Measurements from ENCODE around the gene CASQ2. TPM values are rescaled to one million over a fixed set of nuclear protein-coding genes. Genes with fewer than 3 reads are reported as not detected.
"Not testable (repeated sequence)": the region's sequence is repeated elsewhere in the genome, so short reads cannot be mapped to it uniquely, and the experiment has no call there.

The CASQ2 gene
- polyA plus RNA-seq, 1 donor from 2014 or later, result not detected

DNA sequence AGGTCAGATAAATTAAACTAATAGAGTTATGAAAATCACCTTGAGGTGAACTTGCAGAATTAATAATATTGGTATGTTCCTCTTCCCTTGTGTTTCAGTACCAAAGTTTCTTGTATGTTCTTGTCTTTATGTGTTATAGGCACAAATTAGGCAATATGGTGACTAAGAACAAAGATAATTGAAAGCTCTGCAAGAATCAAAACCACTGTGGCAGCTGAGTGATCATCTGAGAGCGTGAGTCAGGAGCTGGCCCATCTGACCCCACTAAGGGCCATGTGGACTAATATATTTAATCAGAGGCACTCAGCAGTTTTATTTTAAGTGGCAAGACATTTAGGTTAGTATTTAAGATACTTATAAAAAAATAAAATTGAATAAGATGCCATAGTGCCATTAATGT lies 12.8 kb upstream of the CASQ2 start:
- no peak overlapping the region for H3K9ac ChIP-seq (ENCODE audit: low read length)
- H3K79me2 ChIP-seq (replicated peaks; ENCODE audit: insufficient read depth, low read length), result no peaks in the 10 kb centered on the region
- H2AFZ ChIP-seq (ENCODE audit: low read depth, low read length), result no peak overlapping the region
- H4K20me1 ChIP-seq (ENCODE audit: insufficient read depth), result no peaks in the 10 kb centered on the region
- H3K36me3 ChIP-seq (ENCODE audit: insufficient read depth, low read length), result no peaks in the 10 kb centered on the region
- H3F3A ChIP-seq (ENCODE audit: insufficient read depth, low read length, poor library complexity, severe bottlenecking), result no peaks in the 10 kb centered on the region
- TF ChIP-seq RAD21 (conservative IDR thresholded peaks at IDR 0.05) (no peak), REST (IDR thresholded peaks at IDR 0.05; ENCODE audit: borderline replicate concordance) (no peak), CTCF (IDR thresholded peaks at IDR 0.05; ENCODE audit: poor library complexity, severe bottlenecking) (no peak), TAF1 (IDR thresholded peaks at IDR 0.05; ENCODE audit: low read depth) (no peak), POLR2AphosphoS5 (IDR thresholded peaks at IDR 0.05) (no peak), EZH2 (IDR thresholded peaks at IDR 0.05; ENCODE audit: borderline replicate concordance, insufficient read depth, low read length, poor library complexity, severe bottlenecking) (no peak), EP300 (conservative IDR thresholded peaks at IDR 0.05; ENCODE audit: poor library complexity, severe bottlenecking) (no peak), MXI1 (conservative IDR thresholded peaks at IDR 0.05; ENCODE audit: poor library complexity, severe bottlenecking) (no peak), SMC3 (conservative IDR thresholded peaks at IDR 0.05; ENCODE audit: poor library complexity) (no peak)
- H3K9me2 ChIP-seq (ENCODE audit: insufficient read depth, low read length), result no peaks in the 10 kb centered on the region
- no peak overlapping the region for H3K4me3 ChIP-seq (ENCODE audit: low read length)
- no peak overlapping the region for H3K27ac ChIP-seq (ENCODE audit: low read length)
- no peak overlapping the region for H3K4me2 ChIP-seq (ENCODE audit: low read length)
- H3K27me3 ChIP-seq (ENCODE audit: insufficient read depth, low read depth, low read length), result no peaks in the 10 kb centered on the region
- H3K9me3 ChIP-seq (ENCODE audit: low read length), result no peaks in the 10 kb centered on the region

DNA sequence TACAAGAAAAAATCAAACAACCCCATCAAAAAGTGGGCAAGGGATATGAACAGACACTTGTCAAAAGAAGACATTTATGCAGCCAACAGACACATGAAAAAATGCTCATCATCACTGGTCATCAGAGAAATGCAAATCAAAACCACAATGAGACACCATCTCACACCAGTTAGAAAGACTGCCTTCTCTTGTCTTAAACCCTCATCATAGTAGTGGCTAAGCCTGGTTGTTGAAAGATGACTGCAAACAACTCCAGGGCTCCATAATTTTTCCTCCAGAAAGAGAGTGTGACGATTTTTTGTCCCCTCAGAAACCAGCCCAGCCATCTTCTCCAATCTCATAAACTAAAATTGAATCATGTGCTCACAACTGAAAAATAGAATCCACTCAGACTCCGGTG lies 12.1 kb upstream of the CASQ2 start:
- not testable (repeated sequence) for H3K9ac ChIP-seq (ENCODE audit: low read length); H2AFZ ChIP-seq (ENCODE audit: low read depth, low read length); H3K9me2 ChIP-seq (ENCODE audit: insufficient read depth, low read length); H3F3A ChIP-seq (ENCODE audit: insufficient read depth, low read length, poor library complexity, severe bottlenecking); H3K4me2 ChIP-seq (ENCODE audit: low read length); H3K36me3 ChIP-seq (ENCODE audit: insufficient read depth, low read length); H3K4me3 ChIP-seq (ENCODE audit: low read length); H3K79me2 ChIP-seq (replicated peaks; ENCODE audit: insufficient read depth, low read length); H4K20me1 ChIP-seq (ENCODE audit: insufficient read depth); H3K9me3 ChIP-seq (ENCODE audit: low read length); H3K27me3 ChIP-seq (ENCODE audit: insufficient read depth, low read depth, low read length); H3K27ac ChIP-seq (ENCODE audit: low read length)

GRCh38 chr1:115779075-115779474 lies 10.6 kb upstream of the CASQ2 start:
- H3K27me3 ChIP-seq (ENCODE audit: insufficient read depth, low read depth, low read length); H3K79me2 ChIP-seq (replicated peaks; ENCODE audit: insufficient read depth, low read length); H2AFZ ChIP-seq (ENCODE audit: low read depth, low read length): not testable (repeated sequence)

More at GRCh38 chr1:115779075-115779474, 10.6 kb upstream of the CASQ2 start:
- H3K9ac ChIP-seq (ENCODE audit: low read length); H3K9me2 ChIP-seq (ENCODE audit: insufficient read depth, low read length); H3K4me2 ChIP-seq (ENCODE audit: low read length); H3K36me3 ChIP-seq (ENCODE audit: insufficient read depth, low read length); H3F3A ChIP-seq (ENCODE audit: insufficient read depth, low read length, poor library complexity, severe bottlenecking); H3K9me3 ChIP-seq (ENCODE audit: low read length); H3K4me3 ChIP-seq (ENCODE audit: low read length); H4K20me1 ChIP-seq (ENCODE audit: insufficient read depth); H3K27ac ChIP-seq (ENCODE audit: low read length): not testable (repeated sequence)

Measured in neural cell (in vitro differentiated cells).